Measurements from ENCODE around the gene HSPA14. TPM values are rescaled to one million over a fixed set of nuclear protein-coding genes. Genes with fewer than 3 reads are reported as not detected.
"Not testable (repeated sequence)": the region's sequence is repeated elsewhere in the genome, so short reads cannot be mapped to it uniquely, and the experiment has no call there.

Gene HSPA14
- total RNA-seq, 3 donors from 2014 or later = 10.5 to 20.1 (median 13.3) TPM

- intact Hi-C loops (cut with DNase I, micrococcal nuclease) = no loop called here
- Histone ChIP-seq H3K4me3 (no peak overlapping the region), H3K36me3 (ENCODE audit: low read depth) (no peaks in the 10 kb centered on the region), H3K4me1 (ENCODE audit: low read depth) (peaks cover 11% of the 10 kb centered on the region), H3K9me3 (no peaks in the 10 kb centered on the region)
- no peak for ATAC-seq
- TF ChIP-seq CTCF (IDR thresholded peaks at IDR 0.05) = no peak
- DNase-seq = no peak
Observed at GRCh38 chr10:14858338-14858960, 20.3 kb downstream of the HSPA14 start.

GRCh38 chr10:14859043-14859442 is 20.9 kb downstream of the HSPA14 start:
- TF ChIP-seq CTCF (IDR thresholded peaks at IDR 0.05) = no peak
- intact Hi-C loops (cut with DNase I, micrococcal nuclease) = no loop called here
- Histone ChIP-seq H3K36me3 (ENCODE audit: low read depth) (no peaks in the 10 kb centered on the region), H3K4me3 (no peak overlapping the region), H3K4me1 (ENCODE audit: low read depth) (peaks cover 11% of the 10 kb centered on the region), H3K9me3 (no peaks in the 10 kb centered on the region)
- DNase-seq = no peak
- ATAC-seq = no peak

- H3K4me1 ChIP-seq (ENCODE audit: low read depth) = peaks cover 11% of the 10 kb centered on the region
Observed at GRCh38 chr10:14859775-14860174, 21.7 kb downstream of the HSPA14 start.

GRCh38 chr10:14860791-14861190 is 22.7 kb downstream of the HSPA14 start:
- ATAC-seq (peak; percentile 100), DNase-seq (peak; percentile 73 to 86 (median 79))
- no peaks in the 10 kb centered on the region for H3K36me3 ChIP-seq (ENCODE audit: low read depth)

More at GRCh38 chr10:14859775-14860174, 21.7 kb downstream of the HSPA14 start:
- intact Hi-C loops (cut with DNase I, micrococcal nuclease) = no loop called here
- DNase-seq (no peak), ATAC-seq (no peak)
- Histone ChIP-seq H3K9me3 (no peaks in the 10 kb centered on the region), H3K36me3 (ENCODE audit: low read depth) (no peaks in the 10 kb centered on the region), H3K4me3 (no peak overlapping the region)
- no peak for TF ChIP-seq CTCF (IDR thresholded peaks at IDR 0.05)

GRCh38 chr10:14864466-14864865 is 26.4 kb downstream of the HSPA14 start:
- ATAC-seq; H3K4me3 ChIP-seq; intact Hi-C loops (cut with DNase I, micrococcal nuclease); H3K36me3 ChIP-seq (ENCODE audit: low read depth); H3K9me3 ChIP-seq; DNase-seq: not testable (repeated sequence)
- peaks cover 11% of the 10 kb centered on the region for H3K4me1 ChIP-seq (ENCODE audit: low read depth)

More at GRCh38 chr10:14860791-14861190, 22.7 kb downstream of the HSPA14 start:
- H3K4me3 ChIP-seq = no peak overlapping the region
- TF ChIP-seq CTCF (IDR thresholded peaks at IDR 0.05) = no peak
- no peaks in the 10 kb centered on the region for H3K9me3 ChIP-seq
- intact Hi-C loops (cut with DNase I, micrococcal nuclease) = no loop called here
- H3K4me1 ChIP-seq (ENCODE audit: low read depth) = peaks cover 11% of the 10 kb centered on the region

GRCh38 chr10:14864871-14865270 is 26.8 kb downstream of the HSPA14 start:
- H3K4me3 ChIP-seq; H3K36me3 ChIP-seq (ENCODE audit: low read depth); DNase-seq; ATAC-seq; intact Hi-C loops (cut with DNase I, micrococcal nuclease); H3K9me3 ChIP-seq: not testable (repeated sequence)
- H3K4me1 ChIP-seq (ENCODE audit: low read depth) = peaks cover 11% of the 10 kb centered on the region

Data from mucosa of descending colon (tissue), 3 donors.